ENCODE results near the gene SYT2.
"Not testable (repeated sequence)": the region's sequence is repeated elsewhere in the genome, so short reads cannot be mapped to it uniquely, and the experiment has no call there.

Gene SYT2

GRCh38 chr1:202614363-202615207 is 95.7 kb downstream of the SYT2 start:
- not testable (repeated sequence) for H3K36me3 ChIP-seq (ENCODE audit: insufficient read depth, low read length); H3K27me3 ChIP-seq (ENCODE audit: insufficient read depth, low read length, poor library complexity); H3K4me3 ChIP-seq (ENCODE audit: low read depth in 1 of 2, low read length in 2 of 2); H3K79me2 ChIP-seq (ENCODE audit: insufficient read depth, low read length); H4K20me1 ChIP-seq (ENCODE audit: insufficient read depth, low read length); ATAC-seq (ENCODE audit: insufficient read depth, low read depth); H3K4me1 ChIP-seq (ENCODE audit: insufficient read depth, low read length); H3K4me2 ChIP-seq (ENCODE audit: insufficient read depth, low read length); DNase-seq; H3K9me3 ChIP-seq (ENCODE audit: insufficient read depth, low read length, severe bottlenecking); H2AFZ ChIP-seq (ENCODE audit: low read depth, low read length); H3K9ac ChIP-seq (ENCODE audit: low read depth, low read length); H3K27ac ChIP-seq (ENCODE audit: low read length)
- TF ChIP-seq CTCF (IDR thresholded peaks at IDR 0.05; ENCODE audit: borderline replicate concordance, extremely low read depth, low read length, poor library complexity, severe bottlenecking), result peak; percentile 23

- TF ChIP-seq CTCF (IDR thresholded peaks at IDR 0.05; ENCODE audit: borderline replicate concordance, extremely low read depth, low read length, poor library complexity, severe bottlenecking) (no peak), EZH2 (IDR thresholded peaks at IDR 0.05; ENCODE audit: borderline replicate concordance, low read depth, low read length, severe bottlenecking) (no peak)
These were observed 96.7 kb downstream of the SYT2 start for GRCh38 chr1:202613571-202613970.

GRCh38 chr1:202612036-202612435 is 98.2 kb downstream of the SYT2 start:
- H3K4me1 ChIP-seq (ENCODE audit: insufficient read depth, low read length); H3K4me3 ChIP-seq (ENCODE audit: low read depth in 1 of 2, low read length in 2 of 2); DNase-seq; H3K9me3 ChIP-seq (ENCODE audit: insufficient read depth, low read length, severe bottlenecking); H3K79me2 ChIP-seq (ENCODE audit: insufficient read depth, low read length); H3K4me2 ChIP-seq (ENCODE audit: insufficient read depth, low read length); H4K20me1 ChIP-seq (ENCODE audit: insufficient read depth, low read length); H3K9ac ChIP-seq (ENCODE audit: low read depth, low read length); H3K27me3 ChIP-seq (ENCODE audit: insufficient read depth, low read length, poor library complexity); ATAC-seq (ENCODE audit: insufficient read depth, low read depth); H3K27ac ChIP-seq (ENCODE audit: low read length); H2AFZ ChIP-seq (ENCODE audit: low read depth, low read length); H3K36me3 ChIP-seq (ENCODE audit: insufficient read depth, low read length): not testable (repeated sequence)

More at GRCh38 chr1:202613571-202613970, 96.7 kb downstream of the SYT2 start:
- no peak overlapping the region for H3K9ac ChIP-seq (ENCODE audit: low read depth, low read length)
- H3K4me2 ChIP-seq (ENCODE audit: insufficient read depth, low read length), result no peak overlapping the region
- no peak overlapping the region for H3K4me3 ChIP-seq (ENCODE audit: low read depth in 1 of 2, low read length in 2 of 2)
- ATAC-seq (ENCODE audit: insufficient read depth, low read depth) (no peak), DNase-seq (no peak)
- H3K9me3 ChIP-seq (ENCODE audit: insufficient read depth, low read length, severe bottlenecking), result no peaks in the 10 kb centered on the region
- no peak overlapping the region for H3K27ac ChIP-seq (ENCODE audit: low read length)
- H2AFZ ChIP-seq (ENCODE audit: low read depth, low read length), result no peak overlapping the region
- H3K36me3 ChIP-seq (ENCODE audit: insufficient read depth, low read length), result no peaks in the 10 kb centered on the region
- H3K79me2 ChIP-seq (ENCODE audit: insufficient read depth, low read length), result no peaks in the 10 kb centered on the region
- no peaks in the 10 kb centered on the region for H4K20me1 ChIP-seq (ENCODE audit: insufficient read depth, low read length)
- no peaks in the 10 kb centered on the region for H3K27me3 ChIP-seq (ENCODE audit: insufficient read depth, low read length, poor library complexity)
- no peaks in the 10 kb centered on the region for H3K4me1 ChIP-seq (ENCODE audit: insufficient read depth, low read length)

- H3K27me3 ChIP-seq (ENCODE audit: insufficient read depth, low read length, poor library complexity), result no peaks in the 10 kb centered on the region
- H3K4me2 ChIP-seq (ENCODE audit: insufficient read depth, low read length), result no peak overlapping the region
- no peak overlapping the region for H3K4me3 ChIP-seq (ENCODE audit: low read depth in 1 of 2, low read length in 2 of 2)
- ATAC-seq (ENCODE audit: insufficient read depth, low read depth) (no peak), DNase-seq (no peak)
- H4K20me1 ChIP-seq (ENCODE audit: insufficient read depth, low read length), result no peaks in the 10 kb centered on the region
- no peaks in the 10 kb centered on the region for H3K9me3 ChIP-seq (ENCODE audit: insufficient read depth, low read length, severe bottlenecking)
- no peaks in the 10 kb centered on the region for H3K36me3 ChIP-seq (ENCODE audit: insufficient read depth, low read length)
- no peak for TF ChIP-seq EZH2 (IDR thresholded peaks at IDR 0.05; ENCODE audit: borderline replicate concordance, low read depth, low read length, severe bottlenecking)
- TF ChIP-seq CTCF (IDR thresholded peaks at IDR 0.05; ENCODE audit: borderline replicate concordance, extremely low read depth, low read length, poor library complexity, severe bottlenecking), result no peak
- H3K9ac ChIP-seq (ENCODE audit: low read depth, low read length), result no peak overlapping the region
- no peak overlapping the region for H3K27ac ChIP-seq (ENCODE audit: low read length)
- no peaks in the 10 kb centered on the region for H3K79me2 ChIP-seq (ENCODE audit: insufficient read depth, low read length)
- no peaks in the 10 kb centered on the region for H3K4me1 ChIP-seq (ENCODE audit: insufficient read depth, low read length)
- no peak overlapping the region for H2AFZ ChIP-seq (ENCODE audit: low read depth, low read length)
These were observed 104.7 kb downstream of the SYT2 start for GRCh38 chr1:202605515-202605914.

Measured in DND-41 (cell line).